Right lobe of liver (tissue), 6 donors: ENCODE measurements around the gene LEF1. TPM values are rescaled to one million over a fixed set of nuclear protein-coding genes. Genes with fewer than 3 reads are reported as not detected.

ENCODE experiments used
- ATAC-seq, 4 donors: fragments of 200-7000 bp; cut with Tn5 transposase; one replicate each; pipeline ENCODE4 v1.9.1; 2020; ENCODE audit warnings: mild to moderate bottlenecking in 4 of 4, moderate library complexity in 4 of 4
- DNase-seq, 3 donors: peaks; one replicate each; pipeline ENCODE4 v3.0.0-alpha.2; 2020
- H3K27ac ChIP-seq, 3 donors: fragments of 200-600 bp; one replicate each; pipeline ENCODE4 v1.8.0; 2022
- H3K27me3 ChIP-seq, 2 donors: fragments of 200-600 bp; one replicate each; pipeline ENCODE4 v1.8.0; 2022
- H3K36me3 ChIP-seq, 4 donors: fragments of 200-600 bp; sonication (generic) in 1 of 4; one replicate each; pipeline versions ENCODE4 v1.5.1 to v1.8.0; 2017 to 2022; ENCODE audit warnings: control low read depth in 1 of 4
- H3K4me1 ChIP-seq, 4 donors: fragments of 200-600 bp; sonication (generic) in 1 of 4; one replicate each; pipeline versions ENCODE4 v1.5.1 to v1.8.0; 2017 to 2022; ENCODE audit warnings: control low read depth in 1 of 4
- H3K4me3 ChIP-seq, 3 donors: fragments of 200-600 bp; one replicate each; pipeline ENCODE4 v1.8.0; 2022
- H3K9me3 ChIP-seq, 4 donors: fragments of 200-600 bp; sonication (generic) in 1 of 4; one replicate each; pipeline versions ENCODE4 v1.5.1 to v1.8.0; 2017 to 2022; ENCODE audit warnings: control low read depth in 1 of 4
- POLR2A ChIP-seq: fragments of 450-650 bp; IDR thresholded peaks from one replicate; pipeline ENCODE4 v1.6.1; 2017; ENCODE audit warnings: antibody characterized with exemption, mild to moderate bottlenecking
- WGBS: methylation state at CpG from one replicate; pipeline ENCODE4 v1.1.6; 2018; ENCODE audit warnings: low coverage, low lambda C conversion rate; ENCODE audit not compliant: insufficient coverage; ENCODE audit errors: missing lambda C conversion rate; 5-methylcytosine and 5-hydroxymethylcytosine counted together
- intact Hi-C, 2 donors: fragments of 100-400 bp; cut with DNase I; formaldehyde crosslinking; loops; one replicate each; pipeline versions ENCODE4 v1.11.2 to v1.14.1; 2022
- total RNA-seq, 6 experiments: library from RNA; depleted of rRNA in 2 of 6; stranded (reverse); fragments of >200 nt in 2 of 6; fragmentation: NEBNext Ultra II Directional in 3 of 6; extraction: Animal tissue kit (Norgen Biotek cat#: 25700) in 3 of 6; gene quantifications; one replicate each; pipeline versions ENCODE4 v1.1.0 to v1.2.4, GENCODE V29; 2016 to 2023
- TF ChIP-seq, protein P1 (sequence below), 4 donors: fragments of 200-600 bp in 3 of 4; fragments of 450-650 bp in 1 of 4; IDR thresholded peaks; one replicate each; pipeline versions ENCODE4 v1.5.1 to v1.8.0; 2016 to 2022; ENCODE audit warnings: antibody characterized with exemption in 4 of 4, mild to moderate bottlenecking in 2 of 4
- donor health status: DM: no; HTN: yes; CAD: no.
- donor health status: DM: no; HTN: no; CAD: no.
- donor health status: DM: no; HTN: no; CAD: no.
- donor health status: DM: no; HTN: yes; CAD: no.
- donor health status: DM: no; HTN: yes; CAD: no.

LEF1 gene
- total RNA-seq, 6 experiments from 2014 or later = 0.19 to 0.66 (median 0.42) TPM; not detected in 1

- intact Hi-C loops = no loop called here
- H3K27ac ChIP-seq = no peak overlapping the region
- 42% methylated on average over 5 of the region's 5 CpGs for WGBS
- peaks cover 0 to 3% of the 10 kb centered on the region in 2 donors for H3K27me3 ChIP-seq
- no peaks in the 10 kb centered on the region for H3K4me1 ChIP-seq
- TF ChIP-seq POLR2A = no peak
- TF ChIP-seq, protein P1, sequence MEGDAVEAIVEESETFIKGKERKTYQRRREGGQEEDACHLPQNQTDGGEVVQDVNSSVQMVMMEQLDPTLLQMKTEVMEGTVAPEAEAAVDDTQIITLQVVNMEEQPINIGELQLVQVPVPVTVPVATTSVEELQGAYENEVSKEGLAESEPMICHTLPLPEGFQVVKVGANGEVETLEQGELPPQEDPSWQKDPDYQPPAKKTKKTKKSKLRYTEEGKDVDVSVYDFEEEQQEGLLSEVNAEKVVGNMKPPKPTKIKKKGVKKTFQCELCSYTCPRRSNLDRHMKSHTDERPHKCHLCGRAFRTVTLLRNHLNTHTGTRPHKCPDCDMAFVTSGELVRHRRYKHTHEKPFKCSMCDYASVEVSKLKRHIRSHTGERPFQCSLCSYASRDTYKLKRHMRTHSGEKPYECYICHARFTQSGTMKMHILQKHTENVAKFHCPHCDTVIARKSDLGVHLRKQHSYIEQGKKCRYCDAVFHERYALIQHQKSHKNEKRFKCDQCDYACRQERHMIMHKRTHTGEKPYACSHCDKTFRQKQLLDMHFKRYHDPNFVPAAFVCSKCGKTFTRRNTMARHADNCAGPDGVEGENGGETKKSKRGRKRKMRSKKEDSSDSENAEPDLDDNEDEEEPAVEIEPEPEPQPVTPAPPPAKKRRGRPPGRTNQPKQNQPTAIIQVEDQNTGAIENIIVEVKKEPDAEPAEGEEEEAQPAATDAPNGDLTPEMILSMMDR (IDR thresholded peaks at IDR 0.05) = no peak
- no peaks in the 10 kb centered on the region for H3K9me3 ChIP-seq
- H3K36me3 ChIP-seq = no peaks in the 10 kb centered on the region
- H3K4me3 ChIP-seq = no peak overlapping the region
- DNase-seq (no peak), ATAC-seq (no peak)
Observed at GRCh38 chr4:108146819-108147218, 21.9 kb downstream of the LEF1 start.

DNA sequence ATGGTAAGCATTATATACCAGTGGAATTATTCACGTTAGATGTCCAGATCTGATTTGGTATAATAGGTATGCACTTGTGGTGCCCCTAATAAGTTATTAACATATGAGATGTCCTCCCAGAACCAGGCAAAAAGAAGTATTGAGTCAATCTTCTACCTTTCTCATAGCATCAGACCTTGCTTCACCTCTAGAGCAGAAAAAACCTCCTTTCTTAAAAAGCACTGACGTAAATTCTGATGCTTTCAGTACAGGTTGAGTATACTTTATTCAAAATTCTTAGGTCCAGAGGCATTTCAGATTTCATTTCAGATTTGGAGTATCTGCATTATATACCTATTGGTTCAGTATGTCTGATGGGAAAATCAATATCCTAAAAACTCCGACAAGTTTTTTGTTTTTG lies 22.4 kb downstream of the LEF1 start:
- Histone ChIP-seq H3K27me3 (peaks cover 0 to 3% of the 10 kb centered on the region in 2 donors), H3K4me3 (no peak overlapping the region), H3K27ac (no peak overlapping the region), H3K4me1 (no peaks in the 10 kb centered on the region), H3K36me3 (no peaks in the 10 kb centered on the region), H3K9me3 (no peaks in the 10 kb centered on the region)
- intact Hi-C loops = no loop called here
- ATAC-seq (no peak), DNase-seq (no peak)
- 75% methylated on average over 3 of the region's 3 CpGs for WGBS
- TF ChIP-seq, protein P1 (IDR thresholded peaks at IDR 0.05) = no peak
- no peak for TF ChIP-seq POLR2A

DNA sequence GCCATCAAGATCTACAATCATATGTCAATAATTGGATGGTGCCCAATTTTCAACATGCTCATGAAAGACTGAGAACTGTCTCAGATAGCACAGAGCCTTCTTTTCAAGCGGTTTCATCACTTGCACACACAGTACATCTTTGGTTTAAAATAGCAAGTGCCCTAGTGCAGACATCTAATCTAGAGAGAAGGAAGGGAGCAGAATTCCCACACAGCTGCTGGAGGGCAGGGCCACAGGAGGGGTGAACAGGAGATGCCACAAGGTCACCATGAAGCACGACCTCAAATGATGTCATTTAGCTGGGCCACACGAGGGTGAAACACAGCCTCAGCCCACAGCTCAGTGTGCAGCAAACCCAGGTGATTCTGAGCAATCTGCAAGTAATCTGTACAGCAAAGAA lies 24.3 kb downstream of the LEF1 start:
- peaks cover 0 to 3% of the 10 kb centered on the region in 2 donors for H3K27me3 ChIP-seq
- TF ChIP-seq POLR2A = no peak
- TF ChIP-seq, protein P1 (IDR thresholded peaks at IDR 0.05) = no peak
- no peak overlapping the region for H3K4me3 ChIP-seq
- H3K9me3 ChIP-seq = no peaks in the 10 kb centered on the region
- whole genome bisulfite sequencing = 53% methylated on average over 3 of the region's 3 CpGs
- no peak overlapping the region for H3K27ac ChIP-seq
- DNase-seq (no peak), ATAC-seq (no peak)
- H3K4me1 ChIP-seq = no peaks in the 10 kb centered on the region
- intact Hi-C loops = no loop called here
- no peaks in the 10 kb centered on the region for H3K36me3 ChIP-seq

DNA sequence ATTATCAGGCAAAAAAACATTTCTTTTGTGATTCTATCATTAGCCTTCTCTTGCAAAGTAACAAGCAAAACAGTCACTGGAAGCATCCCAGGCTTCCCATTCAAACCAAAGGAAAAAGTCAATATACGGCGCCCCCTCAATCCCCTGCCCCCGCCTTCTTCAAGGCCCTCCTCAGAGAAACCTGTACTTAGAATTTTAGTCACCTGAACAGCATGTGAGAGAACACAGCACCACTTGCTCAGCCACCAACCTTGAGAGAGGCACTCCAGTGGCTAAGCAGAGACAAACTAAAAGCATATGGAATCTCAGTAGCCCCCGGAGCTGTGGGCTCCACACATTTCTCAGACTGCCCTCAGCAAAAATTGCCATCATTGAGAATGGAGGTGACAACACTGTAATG lies 25.2 kb downstream of the LEF1 start:
- no peak for ATAC-seq
- DNase-seq = no peak
- H3K9me3 ChIP-seq = no peaks in the 10 kb centered on the region
- no peaks in the 10 kb centered on the region for H3K36me3 ChIP-seq
- TF ChIP-seq, protein P1 (IDR thresholded peaks at IDR 0.05) = no peak
- TF ChIP-seq POLR2A = no peak
- no peak overlapping the region for H3K4me3 ChIP-seq
- intact Hi-C loops = no loop called here
- 67% methylated on average over 4 of the region's 4 CpGs for WGBS
- no peak overlapping the region for H3K27ac ChIP-seq
- no peaks in the 10 kb centered on the region for H3K4me1 ChIP-seq
- H3K27me3 ChIP-seq = peaks cover 0 to 3% of the 10 kb centered on the region in 2 donors

GRCh38 chr4:108142870-108143269 lies 25.9 kb downstream of the LEF1 start:
- 59% methylated on average over 2 of the region's 2 CpGs for WGBS
- H3K27ac ChIP-seq = no peak overlapping the region
- H3K4me1 ChIP-seq = no peaks in the 10 kb centered on the region
- DNase-seq (no peak), ATAC-seq (no peak)
- no peaks in the 10 kb centered on the region for H3K36me3 ChIP-seq
- peaks cover 0 to 3% of the 10 kb centered on the region in 2 donors for H3K27me3 ChIP-seq
- TF ChIP-seq POLR2A = no peak
- TF ChIP-seq, protein P1 (IDR thresholded peaks at IDR 0.05) = no peak
- intact Hi-C loops = no loop called here
- no peaks in the 10 kb centered on the region for H3K9me3 ChIP-seq
- H3K4me3 ChIP-seq = no peak overlapping the region
